DMS79 treated with DMSO at 0.1 percent for 48 hours (cell line): ENCODE data around the gene LRP5.
A peak's percentile ranks its signal among the peaks of the same experiment; 100 is the strongest.

Experiments
- DNase-seq: peaks from one replicate; lab custom pipeline; 2025; lab: John Stamatoyannopoulos, UW

Gene LRP5

GRCh38 chr11:68371171-68372041 is 59.0 kb downstream of the LRP5 start:
- no peak for DNase-seq

- no peak for DNase-seq
Measured at GRCh38 chr11:68372114-68372513, 59.7 kb downstream of the LRP5 start.

- DNase-seq: no peak
Measured at GRCh38 chr11:68372625-68373024, 60.2 kb downstream of the LRP5 start.

GRCh38 chr11:68373189-68373814 is 60.9 kb downstream of the LRP5 start:
- no peak for DNase-seq

GRCh38 chr11:68373815-68374501 is 61.6 kb downstream of the LRP5 start:
- DNase-seq: peak; percentile 44

- no peak for DNase-seq
Measured at GRCh38 chr11:68374531-68374930, 62.1 kb downstream of the LRP5 start.

GRCh38 chr11:68375337-68375736 is 62.9 kb downstream of the LRP5 start:
- DNase-seq: no peak

- DNase-seq: no peak
Measured at GRCh38 chr11:68375766-68376165, 63.4 kb downstream of the LRP5 start.

GRCh38 chr11:68377389-68377795 is 65.0 kb downstream of the LRP5 start:
- no peak for DNase-seq

GRCh38 chr11:68379206-68379605 is 66.8 kb downstream of the LRP5 start:
- DNase-seq: no peak

- no peak for DNase-seq
Measured at GRCh38 chr11:68380786-68381622, 68.6 kb downstream of the LRP5 start.

- no peak for DNase-seq
Measured at GRCh38 chr11:68381716-68382115, 69.3 kb downstream of the LRP5 start.

- no peak for DNase-seq
Measured at GRCh38 chr11:68382358-68382998, 70.1 kb downstream of the LRP5 start.

- DNase-seq: peak; percentile 7
Measured at GRCh38 chr11:68383976-68384501, 71.6 kb downstream of the LRP5 start.

GRCh38 chr11:68384530-68385081 is 72.2 kb downstream of the LRP5 start:
- DNase-seq: no peak

GRCh38 chr11:68385128-68385527 is 72.7 kb downstream of the LRP5 start:
- no peak for DNase-seq

- DNase-seq: no peak
Measured at GRCh38 chr11:68386331-68386978, 74.1 kb downstream of the LRP5 start.

- no peak for DNase-seq
Measured at GRCh38 chr11:68387840-68388239, 75.4 kb downstream of the LRP5 start.

- no peak for DNase-seq
Measured at GRCh38 chr11:68388595-68389198, 76.3 kb downstream of the LRP5 start.

- DNase-seq: no peak
Measured at GRCh38 chr11:68390315-68390714, 77.9 kb downstream of the LRP5 start.
